ENCODE data around the gene RIOK3.
"Not testable (repeated sequence)": the region's sequence is repeated elsewhere in the genome, so short reads cannot be mapped to it uniquely, and the experiment has no call there.

The RIOK3 gene

DNA sequence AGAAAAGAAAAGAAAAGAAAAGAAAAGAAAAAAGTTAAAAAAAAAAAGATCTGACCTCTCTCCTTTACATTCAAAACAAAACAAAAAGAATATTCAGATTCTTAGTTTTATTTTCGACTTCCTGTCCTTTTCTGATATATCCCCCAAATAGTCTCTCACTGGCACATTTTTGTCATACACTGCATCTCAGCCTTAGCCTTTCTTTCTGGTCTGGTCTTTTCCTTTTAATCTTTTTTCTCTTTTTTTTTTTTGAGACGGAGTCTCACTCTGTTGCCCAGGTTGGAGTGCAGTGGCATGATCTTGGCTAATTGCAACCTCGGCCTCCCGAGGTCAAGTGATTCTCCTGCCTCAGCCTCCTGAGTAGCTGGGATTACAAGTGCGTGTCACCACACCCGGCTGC lies 1.6 kb upstream of the RIOK3 start:
- peak; percentile 8 for DNase-seq

DNA sequence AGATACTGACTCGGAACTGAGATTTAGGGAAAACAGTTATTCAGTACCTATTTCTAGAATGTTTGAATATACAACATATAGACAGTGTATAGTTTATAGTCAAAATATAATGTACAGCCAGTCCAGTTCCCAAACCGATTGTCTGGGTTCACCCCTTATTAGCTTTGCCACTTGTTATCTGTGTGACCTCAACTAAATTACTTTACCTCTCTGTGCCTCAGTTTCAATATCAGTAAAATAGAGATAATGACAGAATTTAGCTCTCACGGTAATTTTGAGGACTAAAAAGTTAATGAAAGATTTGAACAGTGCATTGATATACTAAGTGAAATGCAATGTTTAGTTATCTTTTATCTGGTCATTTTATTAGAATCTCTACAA lies 750 bp upstream of the RIOK3 start:
- no peak for DNase-seq

DNA sequence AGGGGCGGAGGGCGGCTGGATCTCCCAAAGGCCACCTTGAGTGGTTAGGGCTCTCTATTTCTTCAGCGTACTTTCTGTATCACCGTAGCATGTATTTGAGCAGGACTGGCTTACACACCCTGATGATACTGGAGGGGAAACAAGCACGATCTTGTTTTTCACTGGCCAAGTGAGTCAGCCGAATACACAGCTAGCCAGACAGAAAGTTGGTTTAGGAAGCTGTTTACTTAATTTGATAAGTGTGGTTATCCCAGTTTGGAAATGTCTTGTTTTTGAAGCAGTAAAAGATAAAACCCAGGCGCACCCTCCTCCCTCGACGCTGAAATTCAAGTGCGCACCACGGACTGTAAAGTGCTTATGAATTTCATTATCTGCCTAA lies 582 bp downstream of the RIOK3 start:
- DNase-seq, result peak; percentile 59

DNA sequence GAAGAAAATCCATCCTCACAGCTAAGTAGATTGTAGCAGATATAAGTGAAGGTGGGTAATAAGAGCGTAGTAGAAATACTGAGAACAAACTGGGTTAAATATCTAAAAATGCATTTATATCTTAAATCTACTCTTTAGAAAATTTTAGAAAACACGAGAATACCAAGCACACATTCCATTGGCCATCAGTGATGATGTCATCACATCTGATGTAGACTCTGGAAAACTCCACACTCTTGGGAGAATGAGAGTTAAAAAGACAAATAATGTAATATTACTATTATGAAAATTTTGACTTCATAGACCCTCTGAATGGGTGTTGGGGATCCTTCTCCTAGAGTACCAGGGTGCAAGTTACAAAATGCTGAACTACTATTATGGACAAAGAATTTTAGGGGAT lies 3.7 kb downstream of the RIOK3 start:
- no peak for DNase-seq

DNA sequence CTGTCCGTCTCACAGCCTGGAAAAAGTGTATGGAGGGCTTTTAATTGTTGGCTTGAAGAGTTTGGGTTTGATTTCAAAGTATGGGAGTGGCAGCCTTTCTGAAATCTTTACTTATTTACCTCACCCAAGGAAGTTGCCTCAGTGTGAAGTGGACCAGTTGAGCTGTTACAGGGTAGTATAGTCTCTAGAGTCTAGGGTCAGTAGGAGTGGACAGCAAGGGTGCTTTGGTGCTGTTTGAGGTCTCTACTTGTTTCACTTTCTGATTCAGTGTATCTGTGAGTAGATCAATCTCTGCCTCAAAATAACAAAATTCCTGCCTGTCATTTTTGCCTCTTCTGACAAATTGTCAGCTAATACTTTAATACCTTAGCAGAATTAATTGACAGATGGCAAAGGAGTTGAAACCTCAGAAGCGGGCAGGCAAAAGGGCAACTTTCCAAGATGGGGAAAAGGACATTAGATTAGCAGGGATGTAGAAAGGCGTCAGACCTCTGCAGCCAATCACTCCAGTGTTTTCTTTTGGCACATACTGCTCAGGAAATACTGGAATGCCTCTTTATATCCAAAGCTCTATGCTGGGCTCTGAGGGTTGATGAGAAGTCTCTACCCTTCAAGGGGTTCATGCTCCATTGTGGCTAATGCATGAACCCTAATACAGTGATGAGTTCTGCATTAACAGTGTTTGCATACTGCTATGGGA lies 5.9 kb downstream of the RIOK3 start:
- peak; percentile 53 for DNase-seq

DNA sequence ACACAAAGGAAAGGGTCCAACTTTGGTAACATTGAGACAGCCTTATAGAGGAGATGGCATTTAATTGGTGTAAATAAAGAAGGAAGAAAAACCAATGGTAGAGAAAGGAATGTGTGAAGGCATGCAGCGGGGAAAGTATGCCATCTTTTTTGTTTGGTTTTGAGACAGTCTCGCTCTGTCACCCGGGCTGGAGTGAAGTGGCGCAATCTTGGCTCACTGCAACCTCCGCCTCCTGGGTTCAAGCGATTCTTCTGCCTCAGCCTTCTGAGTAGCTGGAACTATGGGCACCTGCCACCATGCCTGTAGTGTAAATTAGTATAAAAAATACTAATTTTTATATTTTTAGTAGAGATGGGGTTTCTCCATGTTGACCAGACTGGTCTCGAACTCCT lies 6.4 kb downstream of the RIOK3 start:
- DNase-seq, result no peak

DNA sequence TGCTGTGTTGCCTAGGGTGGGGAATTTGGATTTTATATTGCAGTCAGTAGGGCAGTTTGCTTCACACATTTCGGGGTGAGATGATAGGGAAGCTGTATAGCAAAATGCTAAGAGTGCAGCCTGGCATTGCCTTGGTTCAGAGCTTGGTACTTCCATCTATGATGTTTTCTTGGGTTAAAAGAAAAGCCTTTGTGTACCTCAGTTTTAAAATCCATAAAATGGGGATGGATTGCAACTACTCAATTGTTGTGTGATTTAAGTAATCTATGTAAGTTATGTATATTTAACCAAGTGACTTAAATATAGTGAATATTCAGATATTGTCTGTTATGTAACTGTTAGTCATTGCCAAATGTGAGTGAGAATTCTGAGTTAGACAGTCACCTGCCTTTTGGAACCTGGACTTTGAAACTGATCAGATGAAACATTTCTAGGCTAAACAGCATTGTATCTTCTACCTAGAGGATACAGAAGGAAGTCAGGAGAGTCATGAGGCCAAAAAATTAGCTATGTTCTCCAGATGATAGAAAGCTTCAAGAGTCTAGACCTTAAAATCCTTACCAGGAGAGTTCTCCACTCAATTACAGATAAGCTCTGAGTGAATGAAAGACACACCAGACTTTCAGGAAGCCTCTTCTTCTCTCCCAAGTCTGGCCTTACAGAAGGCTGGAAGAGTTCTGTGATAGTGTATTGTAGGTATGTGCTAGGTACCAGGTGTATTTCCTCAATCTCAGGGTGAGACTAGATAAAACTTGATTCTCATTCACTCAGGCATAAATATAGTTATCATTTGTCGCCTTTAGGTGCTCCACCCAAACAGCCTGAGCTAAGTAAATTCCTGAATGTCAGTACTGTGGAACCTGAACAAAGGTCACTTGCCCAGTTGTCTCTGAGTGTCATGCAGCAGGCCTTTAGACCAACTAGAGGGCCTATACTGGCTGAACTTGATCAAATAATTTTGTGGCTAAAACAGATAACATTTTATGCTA lies 7.5 kb downstream of the RIOK3 start:
- DNase-seq, result no peak

DNA sequence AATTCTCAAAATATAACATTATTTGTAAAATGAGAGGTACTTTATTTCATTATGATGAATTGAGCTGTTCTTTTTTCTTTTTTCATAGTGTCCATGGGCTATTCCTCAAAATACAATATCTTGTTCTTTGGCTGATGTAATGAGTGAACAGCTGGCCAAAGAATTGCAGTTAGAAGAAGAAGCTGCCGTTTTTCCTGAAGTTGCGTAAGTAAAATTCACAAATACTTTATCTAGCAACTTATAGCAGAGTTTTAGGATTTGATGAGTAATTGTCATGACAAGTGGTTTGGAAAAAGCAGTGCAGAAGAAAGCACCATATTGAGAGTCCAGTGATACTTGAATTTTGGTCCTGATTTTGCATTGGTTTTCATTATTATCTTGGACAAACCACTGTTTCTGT lies 9.8 kb downstream of the RIOK3 start:
- peak; percentile 27 for DNase-seq

DNA sequence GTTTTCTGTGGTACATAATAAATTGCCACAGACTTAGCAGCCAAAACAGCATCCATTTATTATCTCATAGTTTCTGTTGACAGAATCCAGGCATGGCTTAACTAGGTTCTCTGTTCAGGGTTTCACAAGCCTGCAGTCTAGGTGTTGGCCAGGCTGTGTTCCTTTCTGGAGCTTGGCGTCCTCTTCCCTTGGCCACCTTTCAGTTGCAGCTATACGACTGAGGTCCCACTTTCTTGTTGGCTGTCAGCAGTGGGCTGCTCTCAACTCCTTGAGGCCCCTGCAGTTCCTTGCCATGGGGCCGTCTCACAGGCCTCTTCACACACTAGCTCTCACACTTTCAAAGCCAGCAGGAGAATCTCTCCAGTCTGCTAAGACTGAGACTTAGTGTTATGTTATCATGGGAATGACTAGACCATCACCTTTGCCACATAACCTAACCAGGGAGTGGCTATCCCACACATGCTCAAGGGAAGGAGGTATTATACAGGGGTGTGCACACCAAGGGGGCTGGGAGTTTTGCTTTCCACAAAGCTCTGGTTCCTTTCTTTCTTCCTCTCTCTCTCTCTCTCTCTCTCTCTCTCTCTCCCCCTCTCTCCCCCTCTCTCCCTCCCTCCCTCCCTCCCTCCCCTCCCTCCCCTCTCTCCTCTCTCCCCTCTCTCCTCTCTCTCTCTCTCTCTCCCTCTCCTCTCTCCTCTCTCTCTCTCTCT lies 15.8 kb downstream of the RIOK3 start:
- DNase-seq, result no peak

DNA sequence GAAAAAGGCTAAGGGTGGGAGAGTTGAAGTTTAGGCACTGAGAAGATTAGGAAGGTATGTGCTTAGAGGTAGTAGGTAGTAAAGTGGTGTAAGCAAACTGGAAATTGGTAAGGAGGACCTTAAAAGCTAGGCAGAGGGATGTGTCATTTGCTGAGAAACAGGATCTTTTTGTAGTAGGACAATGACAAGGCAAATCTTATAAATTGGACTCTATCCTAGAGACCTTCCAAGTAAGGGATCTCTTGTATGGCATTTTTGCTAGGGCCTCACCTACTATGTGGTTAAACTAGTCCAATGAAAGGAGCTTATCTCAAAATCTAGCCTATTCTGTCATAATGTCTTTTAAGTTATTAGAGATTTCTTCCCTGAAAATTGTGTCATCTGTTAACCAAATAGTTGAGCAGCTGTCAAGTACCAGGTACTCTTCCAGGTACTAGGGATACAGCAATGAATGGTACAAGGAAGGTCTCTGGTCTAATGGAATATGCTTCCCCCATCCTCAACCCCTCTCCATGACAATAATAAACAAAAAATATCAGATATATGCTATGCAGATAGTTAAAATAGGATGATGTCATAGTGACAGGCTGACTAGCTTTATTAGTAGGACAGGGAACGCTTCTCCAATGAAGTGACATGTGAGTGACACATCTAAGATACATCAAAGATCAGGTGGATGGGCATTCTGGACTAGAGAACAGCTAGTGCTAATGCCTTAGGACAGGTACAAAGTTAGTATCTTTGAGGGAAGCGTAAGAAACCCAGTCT lies 17.7 kb downstream of the RIOK3 start:
- DNase-seq, result no peak

DNA sequence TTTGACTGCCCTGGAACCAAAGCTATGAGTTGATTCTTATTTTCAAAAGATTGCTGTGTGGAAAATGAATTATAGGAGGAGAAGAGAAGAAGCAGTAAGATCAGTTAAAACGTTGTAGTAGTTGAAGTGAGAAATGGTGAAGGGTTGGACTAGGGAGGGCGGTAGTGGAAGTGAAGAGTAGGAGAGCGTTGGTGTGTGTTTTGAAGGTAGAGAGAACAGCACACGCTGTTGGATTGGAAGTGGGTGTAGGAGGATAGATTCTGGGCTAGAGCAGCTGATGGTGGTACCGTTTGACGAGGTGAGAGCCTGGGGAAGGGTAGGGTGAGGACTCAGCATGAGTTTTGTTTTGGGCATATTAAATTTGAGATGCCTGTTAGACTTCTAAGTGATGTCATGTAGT lies 18.4 kb downstream of the RIOK3 start:
- DNase-seq, result no peak

DNA sequence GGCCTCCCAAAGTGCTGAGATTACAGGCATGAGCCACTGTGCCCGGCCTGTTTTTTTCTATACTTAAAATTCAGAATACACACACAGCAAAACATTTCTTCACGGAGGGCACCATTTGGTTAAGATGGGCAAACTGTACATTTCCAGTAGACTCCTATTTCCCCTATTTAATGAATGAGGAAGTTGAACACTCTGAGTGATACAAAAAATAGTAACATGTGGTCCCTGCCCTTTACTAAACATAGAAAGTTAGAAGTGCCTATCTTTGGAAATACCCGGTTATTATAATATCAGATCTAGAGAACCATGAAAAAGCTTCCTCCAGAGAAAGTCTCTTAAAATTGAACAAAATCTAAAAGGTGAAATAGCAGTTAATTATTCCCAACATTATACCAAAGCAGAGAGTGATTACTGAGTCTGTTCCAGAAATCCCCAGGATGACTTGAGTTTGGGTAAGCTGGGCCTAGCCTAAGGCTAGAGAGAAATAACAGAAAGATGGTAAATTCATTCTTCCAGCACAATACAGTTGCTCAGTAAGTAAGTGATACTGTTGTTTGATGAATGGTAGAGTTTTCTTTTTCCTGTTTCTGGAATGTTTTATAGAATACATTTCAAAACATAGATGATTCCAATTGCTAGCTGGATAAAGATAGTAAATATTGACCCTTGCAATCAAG lies 26.9 kb downstream of the RIOK3 start:
- DNase-seq, result peak; percentile 75

DNA sequence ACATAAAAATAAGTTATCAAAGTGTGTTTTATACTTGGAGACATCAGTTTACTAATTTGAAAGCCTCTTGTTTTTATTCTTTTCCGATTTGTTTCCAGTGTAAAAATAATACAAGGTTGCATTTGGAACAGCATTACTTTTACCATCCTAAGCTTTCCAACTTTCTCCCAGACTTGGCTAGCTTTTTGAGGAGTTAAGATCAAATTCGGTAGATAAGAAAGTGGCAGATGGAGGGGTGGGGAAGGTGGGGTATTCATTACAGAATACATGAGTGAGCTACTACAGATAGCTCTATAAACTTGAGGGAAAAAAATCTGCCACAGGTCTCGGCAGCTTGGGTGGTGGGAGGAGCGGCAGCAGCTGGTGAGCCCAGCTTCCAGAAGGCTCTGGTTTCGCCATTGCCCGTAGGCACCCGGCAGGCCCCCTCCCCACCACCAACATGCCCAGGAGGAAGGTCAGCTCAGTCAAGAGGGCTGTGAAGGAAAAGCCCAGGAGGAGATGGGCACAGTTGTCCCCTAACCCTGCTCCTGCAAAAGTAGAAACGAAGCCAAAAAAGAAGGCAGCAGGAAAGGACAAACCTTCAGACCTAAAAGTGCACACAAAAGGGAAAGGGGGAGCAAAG lies 31.6 kb downstream of the RIOK3 start:
- DNase-seq, result no peak

DNA sequence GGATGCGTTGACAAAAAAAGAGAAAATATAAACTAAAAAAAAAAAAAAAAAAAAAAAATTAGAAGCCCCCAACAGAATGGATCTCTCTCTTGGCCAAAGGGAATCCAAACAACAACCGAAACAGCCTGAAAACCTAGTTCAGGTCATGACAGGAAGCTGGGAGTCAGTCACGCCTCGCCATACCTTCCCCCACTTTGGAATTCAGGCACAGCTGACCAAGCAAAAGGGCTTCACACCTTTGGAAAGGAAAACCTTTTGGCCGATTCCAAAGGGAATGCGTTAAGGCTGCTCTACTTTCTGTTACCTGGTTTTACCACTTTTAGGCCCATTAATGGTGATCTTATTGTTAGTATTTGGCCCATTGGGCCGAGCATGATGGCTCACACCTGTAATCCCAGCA lies 32.3 kb downstream of the RIOK3 start:
- DNase-seq, result no peak

DNA sequence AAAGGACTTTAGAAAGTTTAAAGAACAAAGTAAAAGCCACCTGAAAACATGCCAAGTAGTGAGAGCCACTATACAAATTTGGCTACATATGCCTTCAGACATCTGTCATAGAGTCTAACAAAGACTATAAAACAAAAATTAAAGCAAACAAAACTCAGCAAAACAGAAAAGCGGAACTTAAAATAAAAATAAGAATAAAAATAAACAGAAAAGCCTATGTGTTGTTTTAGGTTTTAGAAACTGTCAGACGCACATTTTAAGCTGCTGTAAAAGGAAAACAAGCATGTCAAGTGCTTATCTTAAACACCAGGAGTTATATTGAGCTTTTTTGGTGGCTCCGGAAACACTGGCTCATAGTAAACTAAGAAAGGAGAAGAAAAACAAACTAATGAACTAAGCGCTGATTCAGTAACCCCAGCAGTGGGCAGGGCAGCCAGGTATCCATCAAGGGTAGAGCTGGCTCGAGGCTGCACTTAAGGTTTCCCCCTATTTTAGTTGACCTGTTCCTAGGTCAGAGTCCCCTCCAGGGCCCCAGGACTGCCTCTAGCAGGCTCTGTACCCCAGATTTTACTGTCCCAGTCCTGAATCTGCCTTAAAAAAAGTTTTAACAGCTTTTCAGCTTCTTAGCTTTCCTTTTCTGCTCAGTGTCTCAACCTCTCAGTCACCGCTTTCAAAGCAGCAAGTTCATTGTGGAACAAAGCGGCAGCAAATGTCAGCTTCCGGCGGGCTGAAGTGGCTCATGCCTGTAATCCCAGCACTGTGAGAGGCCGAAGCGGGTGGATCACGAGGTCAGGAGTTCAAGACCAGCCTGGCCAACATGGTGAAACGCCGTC lies 34.9 kb downstream of the RIOK3 start:
- peak; percentile 49 for DNase-seq

DNA sequence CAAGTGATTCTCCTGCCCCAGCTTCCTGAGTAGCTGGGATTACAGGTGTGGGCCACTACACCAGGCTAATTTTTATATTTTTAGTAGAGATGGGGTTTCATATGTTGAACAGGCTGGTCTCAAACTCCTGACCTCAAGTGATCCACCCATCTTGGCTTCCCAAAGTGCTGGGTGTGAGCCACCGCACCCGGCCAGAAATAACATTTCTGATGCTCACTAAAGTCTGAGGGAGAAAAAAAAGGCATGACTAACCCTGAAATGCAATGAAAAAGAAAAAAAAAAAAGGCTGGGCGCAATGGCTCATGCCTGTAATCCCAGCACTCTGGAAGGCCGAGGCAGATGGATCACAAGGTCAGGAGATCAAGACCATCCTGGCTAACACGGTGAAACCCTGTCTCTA lies 36.5 kb downstream of the RIOK3 start:
- DNase-seq, result not testable (repeated sequence)

DNA sequence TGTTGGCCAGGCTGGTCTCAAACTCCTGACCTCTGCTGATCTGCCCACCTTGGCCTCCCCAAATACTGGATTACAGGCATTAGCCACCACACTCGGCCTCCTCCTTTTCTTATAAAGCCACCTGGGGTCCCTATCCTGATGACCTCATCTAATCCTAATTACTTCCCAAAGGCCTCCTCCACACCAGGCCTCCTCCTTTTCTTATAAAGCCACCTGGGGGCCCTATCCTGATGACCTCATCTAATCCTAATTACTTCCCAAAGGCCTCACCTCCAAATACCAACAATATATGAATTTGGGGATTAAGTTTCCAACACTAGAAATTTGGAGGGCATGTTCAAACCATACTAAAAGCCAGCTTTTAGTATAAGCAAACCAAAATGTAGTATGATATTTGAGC lies 40.6 kb downstream of the RIOK3 start:
- no peak for DNase-seq

DNA sequence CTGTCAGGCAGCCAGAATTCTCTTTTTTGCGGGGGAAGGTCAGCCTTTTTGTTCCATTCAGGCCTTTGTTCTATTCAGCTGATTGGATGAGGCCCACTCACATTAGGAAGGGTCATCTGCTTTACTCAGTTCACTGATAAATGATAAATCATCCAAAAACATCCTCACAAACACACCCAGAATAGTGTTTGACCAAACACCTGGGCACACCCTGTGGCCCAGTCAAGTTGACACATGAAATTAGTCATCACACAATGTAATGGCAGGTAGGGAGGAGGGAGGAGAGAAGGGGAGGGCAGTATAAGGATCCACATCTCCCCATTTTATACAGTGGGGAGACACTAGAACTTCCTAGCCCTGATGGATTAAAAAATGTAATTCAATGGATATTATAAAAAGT lies 41.9 kb downstream of the RIOK3 start:
- DNase-seq, result no peak

DNA sequence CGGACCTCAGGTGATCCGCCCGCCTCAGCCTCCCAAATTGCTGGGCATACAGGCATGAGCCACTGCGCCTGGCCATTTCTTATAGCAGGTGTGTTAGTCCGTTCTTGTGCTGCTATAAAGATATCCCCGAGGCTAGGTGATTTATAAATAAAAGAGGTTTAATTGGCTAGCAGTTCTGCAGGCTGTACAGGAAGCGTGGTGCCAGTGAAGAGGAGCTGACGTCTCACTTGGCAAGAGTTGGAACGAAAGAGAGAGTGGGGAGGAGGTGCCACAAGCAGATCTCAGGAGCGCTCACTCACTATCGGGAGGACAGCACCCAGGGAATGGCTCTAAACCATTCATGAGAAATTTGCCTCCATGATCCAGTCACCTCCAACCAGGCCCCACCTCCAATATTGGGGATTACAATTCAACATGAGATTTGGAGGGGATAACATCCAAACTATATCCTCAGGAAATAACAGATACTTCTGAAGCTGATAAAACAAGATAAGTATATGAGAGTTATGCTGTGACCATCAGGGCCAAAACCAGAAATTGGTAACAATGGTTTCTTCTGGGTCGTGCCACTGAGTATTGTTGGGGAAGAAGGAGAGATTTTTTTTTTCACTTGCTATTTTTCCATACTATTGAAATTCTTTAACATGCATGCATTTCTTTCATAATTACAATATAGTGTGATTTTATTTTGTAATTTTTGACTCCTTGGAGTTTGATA lies 42.8 kb downstream of the RIOK3 start:
- no peak for DNase-seq

DNA sequence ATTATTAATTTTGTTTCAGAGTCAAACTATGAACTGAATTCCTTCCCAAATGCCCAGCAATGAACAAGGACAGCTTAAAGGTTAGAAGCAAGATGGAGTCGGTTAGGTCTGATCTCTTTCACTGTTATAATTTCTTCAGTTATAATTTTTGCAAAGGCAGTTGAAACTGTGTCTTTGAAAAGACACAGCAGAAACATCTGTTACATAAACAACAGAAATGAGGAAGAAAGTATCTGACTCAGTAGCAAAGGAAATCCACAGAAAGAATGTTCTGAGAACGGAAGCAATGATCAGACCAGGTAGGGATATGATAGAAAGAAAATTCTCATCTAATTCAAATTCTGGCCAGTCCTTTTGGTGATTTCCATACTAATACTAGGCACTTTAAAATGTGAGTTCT lies 45.0 kb downstream of the RIOK3 start:
- DNase-seq, result peak; percentile 44

Data from inflammatory macrophage treated with lipopolysaccharide for 4 hours (primary cell).